AG08396 (cell line): Measurements from ENCODE around the gene GRHPR.
A peak's percentile ranks its signal among the peaks of the same experiment; 100 is the strongest.

Experiments
- DNase-seq: peaks from one replicate; pipeline ENCODE4 v3.0.0; 2012; ENCODE audit warnings: low spot score, mixed read lengths

Gene GRHPR

GRCh38 chr9:37485389-37486255, 63.1 kb downstream of the GRHPR start, which contains the start of gene POLR1E:
Gene POLR1E (plus strand): TSS chr9:37485948. CDS start chr9:37486048, 100 bp downstream.
- peak; percentile 97 for DNase-seq

GRCh38 chr9:37486256-37486615, 63.7 kb downstream of the GRHPR start:
- no peak for DNase-seq
